Calu3 (cell line): ENCODE data around the gene MDK. TPM values are rescaled to one million over a fixed set of nuclear protein-coding genes. Genes with fewer than 3 reads are reported as not detected.

Experiments
- BruUV-seq: library from RNA; stranded (reverse); fragments of 400-500 nt; replicated peaks from 2 replicates; lab custom pipeline; 2021; lab: Mats Ljungman, UMichigan
- CTCF ChIA-PET: fragments of 300-600 bp; sonication (Branson Sonifier 250); formaldehyde crosslinking; loops from one replicate; lab custom pipeline; 2022; ENCODE audit warnings: antibody characterized with exemption; lab: Charles Lee
- DNase-seq: peaks from one replicate; pipeline ENCODE4 v3.0.0; 2022
- H3K27ac Mint-ChIP-seq: one replicate; pipeline ENCODE4 v1.8.0; 2022; ENCODE audit warnings: mixed read lengths; ENCODE audit not compliant: unreplicated experiment
- H3K27me3 Mint-ChIP-seq: one replicate; pipeline ENCODE4 v1.8.0; 2022; ENCODE audit warnings: mixed read lengths; ENCODE audit not compliant: unreplicated experiment
- H3K36me3 Mint-ChIP-seq: one replicate; pipeline ENCODE4 v1.8.0; 2022; ENCODE audit warnings: mild to moderate bottlenecking, moderate library complexity, mixed read lengths; ENCODE audit not compliant: insufficient read depth, unreplicated experiment
- H3K4me1 Mint-ChIP-seq: one replicate; pipeline ENCODE4 v1.8.0; 2022; ENCODE audit warnings: mild to moderate bottlenecking, low read depth, mixed read lengths; ENCODE audit not compliant: unreplicated experiment
- H3K4me3 Mint-ChIP-seq: one replicate; pipeline ENCODE4 v1.8.0; 2022; ENCODE audit warnings: mild to moderate bottlenecking, low read depth, moderate library complexity, mixed read lengths; ENCODE audit not compliant: unreplicated experiment
- H3K9me3 Mint-ChIP-seq: one replicate; pipeline ENCODE4 v1.8.0; 2022; ENCODE audit warnings: low read depth, mixed read lengths; ENCODE audit not compliant: unreplicated experiment
- intact Hi-C: fragments of 100-400 bp; cut with micrococcal nuclease; formaldehyde crosslinking; loops from one replicate; pipeline ENCODE4 v1.10.0; 2022; ENCODE audit not compliant: unreplicated experiment
- total RNA-seq: library from RNA; stranded (reverse); gene quantifications from 2 replicates; pipeline ENCODE4 v1.2.3, GENCODE V29; 2022
- TF ChIP-seq, protein P1 (sequence below): fragments of 200-600 bp; IDR thresholded peaks from one replicate; pipeline ENCODE4 v1.8.0; 2022; ENCODE audit warnings: antibody characterized with exemption; ENCODE audit not compliant: unreplicated experiment

The MDK gene
- total RNA-seq, 1 experiment from 2014 or later = 74.9 TPM

DNA sequence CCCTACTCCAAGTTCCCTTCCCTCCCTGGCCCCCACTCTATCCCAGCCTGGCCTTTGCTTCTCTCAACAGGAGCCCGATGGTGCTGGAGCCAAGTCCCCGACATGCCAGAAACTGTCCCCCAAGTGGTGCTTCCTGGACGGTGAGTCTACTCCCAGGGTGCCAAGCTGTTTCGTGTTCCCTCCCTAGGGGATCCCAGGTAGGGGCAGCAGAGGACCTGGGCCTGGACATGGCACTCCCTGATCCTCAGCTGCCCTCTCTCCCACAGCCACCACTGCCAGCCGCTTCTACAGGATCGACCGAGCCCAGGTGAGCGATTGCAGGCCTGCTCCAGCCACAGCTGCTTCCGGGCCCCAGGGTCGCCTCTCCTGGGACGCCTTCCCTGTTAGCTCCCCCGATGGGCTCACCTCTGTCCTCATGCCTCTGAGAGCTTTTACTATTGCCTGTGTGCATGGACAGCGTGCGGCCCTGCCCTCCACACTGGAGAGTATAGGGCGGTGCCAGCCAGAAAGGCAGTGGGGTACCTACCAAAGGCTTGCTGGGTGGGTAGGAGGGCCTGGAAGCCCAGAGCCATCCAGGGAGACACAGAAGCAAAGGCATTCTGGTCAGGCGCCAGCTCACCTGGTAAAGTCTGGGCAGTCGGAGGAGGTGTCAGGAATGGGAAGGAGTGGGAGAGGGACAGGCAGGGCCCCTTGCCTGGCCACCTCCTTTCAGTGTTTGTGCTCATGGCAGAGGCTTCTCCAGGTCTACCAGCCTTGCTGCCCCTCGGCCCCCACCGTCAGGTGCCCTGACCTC lies 5.0 kb upstream of the MDK start:
- H3K27ac Mint-ChIP-seq = no peak overlapping the region
- BruUV-seq = no TSS peak
- CTCF ChIA-PET = interaction anchor here (1.1 kb wide), 1 partner anchor 15 kb away, joined by 4 read pairs; no protein-coding TSS in a partner anchor
- DNase-seq = no peak
- no peak overlapping the region for H3K4me3 Mint-ChIP-seq
- peaks cover 35% of the 10 kb centered on the region for H3K36me3 Mint-ChIP-seq
- intact Hi-C loops = no loop called here
- H3K4me1 Mint-ChIP-seq = no peaks in the 10 kb centered on the region
- TF ChIP-seq, protein P1, sequence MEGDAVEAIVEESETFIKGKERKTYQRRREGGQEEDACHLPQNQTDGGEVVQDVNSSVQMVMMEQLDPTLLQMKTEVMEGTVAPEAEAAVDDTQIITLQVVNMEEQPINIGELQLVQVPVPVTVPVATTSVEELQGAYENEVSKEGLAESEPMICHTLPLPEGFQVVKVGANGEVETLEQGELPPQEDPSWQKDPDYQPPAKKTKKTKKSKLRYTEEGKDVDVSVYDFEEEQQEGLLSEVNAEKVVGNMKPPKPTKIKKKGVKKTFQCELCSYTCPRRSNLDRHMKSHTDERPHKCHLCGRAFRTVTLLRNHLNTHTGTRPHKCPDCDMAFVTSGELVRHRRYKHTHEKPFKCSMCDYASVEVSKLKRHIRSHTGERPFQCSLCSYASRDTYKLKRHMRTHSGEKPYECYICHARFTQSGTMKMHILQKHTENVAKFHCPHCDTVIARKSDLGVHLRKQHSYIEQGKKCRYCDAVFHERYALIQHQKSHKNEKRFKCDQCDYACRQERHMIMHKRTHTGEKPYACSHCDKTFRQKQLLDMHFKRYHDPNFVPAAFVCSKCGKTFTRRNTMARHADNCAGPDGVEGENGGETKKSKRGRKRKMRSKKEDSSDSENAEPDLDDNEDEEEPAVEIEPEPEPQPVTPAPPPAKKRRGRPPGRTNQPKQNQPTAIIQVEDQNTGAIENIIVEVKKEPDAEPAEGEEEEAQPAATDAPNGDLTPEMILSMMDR = no peak
- no peaks in the 10 kb centered on the region for H3K27me3 Mint-ChIP-seq
- H3K9me3 Mint-ChIP-seq = no peaks in the 10 kb centered on the region

DNA sequence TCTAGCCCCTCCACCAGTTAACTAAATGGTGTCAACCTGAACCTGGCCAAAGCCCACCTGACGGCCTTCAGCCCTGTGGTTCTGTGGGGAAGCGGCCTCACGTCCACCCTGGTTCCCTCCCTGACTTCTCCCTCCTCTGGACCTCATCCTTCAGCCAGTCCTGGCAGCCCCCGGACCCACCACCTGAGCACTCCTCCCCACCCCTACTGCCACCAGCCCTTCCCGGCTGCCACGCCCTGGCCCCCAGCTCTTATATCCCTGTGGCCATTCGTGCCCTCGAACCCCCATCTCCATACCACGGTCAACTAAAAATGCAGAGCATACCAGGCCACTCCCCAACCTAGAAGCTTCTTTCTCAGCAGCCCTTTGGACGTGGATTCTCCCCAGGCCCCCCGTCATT lies 4.2 kb upstream of the MDK start:
- DNase-seq = no peak
- CTCF ChIA-PET = interaction anchor here (1.1 kb wide), 1 partner anchor 16 kb away, joined by 4 read pairs; no protein-coding TSS in a partner anchor
- Mint-ChIP-seq H3K4me1 (no peaks in the 10 kb centered on the region), H3K27ac (no peak overlapping the region), H3K27me3 (no peaks in the 10 kb centered on the region), H3K36me3 (peaks cover 37% of the 10 kb centered on the region), H3K4me3 (no peak overlapping the region), H3K9me3 (no peaks in the 10 kb centered on the region)
- TF ChIP-seq, protein P1 = no peak
- no TSS peak for BruUV-seq
- intact Hi-C loops = no loop called here

DNA sequence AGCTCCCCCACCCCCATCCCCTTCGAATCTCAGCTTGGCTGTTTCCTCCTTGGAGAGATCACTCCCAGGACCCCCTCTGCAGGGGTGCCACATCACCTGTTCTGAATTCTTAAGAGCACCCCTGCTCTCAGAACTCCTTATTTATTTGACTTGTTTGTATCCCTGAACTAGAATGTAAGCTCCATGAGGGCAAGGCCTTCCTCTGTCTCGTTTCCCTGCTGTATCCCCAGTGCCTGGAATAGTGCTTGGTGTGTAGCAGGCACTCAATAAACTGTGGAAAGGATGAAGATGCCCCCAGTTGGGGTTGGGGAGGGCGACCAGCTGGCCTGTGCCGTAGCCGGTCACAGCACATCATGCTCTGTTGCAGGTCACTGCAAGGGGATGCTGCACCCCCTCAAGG lies 3.6 kb upstream of the MDK start:
- Mint-ChIP-seq H3K4me1 (no peaks in the 10 kb centered on the region), H3K9me3 (no peaks in the 10 kb centered on the region), H3K27me3 (no peaks in the 10 kb centered on the region), H3K36me3 (peaks cover 33% of the 10 kb centered on the region), H3K4me3 (no peak overlapping the region), H3K27ac (no peak overlapping the region)
- DNase-seq = no peak
- CTCF ChIA-PET = interaction anchor here (1.1 to 1.5 kb wide), 2 partner anchors 14 to 16 kb away, joined by 4 read pairs; partner anchors contain the start of gene CHRM4
- TF ChIP-seq, protein P1 = no peak
- intact Hi-C loops = no loop called here
- BruUV-seq = no TSS peak

DNA sequence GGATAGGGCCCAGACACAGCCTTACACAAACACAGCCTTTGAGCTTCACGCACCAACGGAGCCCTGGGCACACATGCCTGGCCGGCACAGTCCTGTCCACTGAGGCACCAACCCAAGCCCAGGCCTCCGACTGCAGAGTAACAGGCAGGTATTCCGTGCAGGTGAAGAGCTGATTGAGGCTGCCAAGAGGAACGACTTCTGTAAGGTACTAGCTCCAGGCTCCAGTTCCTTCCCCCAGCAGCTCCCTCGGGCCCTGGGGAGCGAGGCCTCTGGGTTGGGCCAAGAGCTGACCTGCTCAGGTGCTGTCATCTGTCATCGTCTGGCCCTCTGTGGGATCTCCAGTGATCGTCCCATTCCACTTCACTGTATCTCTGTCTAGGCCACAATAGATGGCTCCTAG lies 3.2 kb upstream of the MDK start:
- Mint-ChIP-seq H3K36me3 (peaks cover 33% of the 10 kb centered on the region), H3K4me1 (no peaks in the 10 kb centered on the region), H3K27ac (no peak overlapping the region), H3K27me3 (no peaks in the 10 kb centered on the region), H3K9me3 (no peaks in the 10 kb centered on the region), H3K4me3 (no peak overlapping the region)
- intact Hi-C loops = no loop called here
- DNase-seq = no peak
- CTCF ChIA-PET = interaction anchor here (1.5 kb wide), 1 partner anchor 14 kb away, joined by 4 read pairs; the partner anchor contains the start of gene CHRM4
- BruUV-seq = no TSS peak
- TF ChIP-seq, protein P1 = no peak
